Epithelial cell of esophagus (primary cell): ENCODE data around the gene MEF2A.
"Not testable (repeated sequence)": the region's sequence is repeated elsewhere in the genome, so short reads cannot be mapped to it uniquely, and the experiment has no call there.

ENCODE experiments used
- DNase-seq: peaks from one replicate; pipeline ENCODE4 v3.0.0; 2010; ENCODE audit warnings: low read depth
- H3K4me3 ChIP-seq: 2 replicates; pipeline ENCODE4 v1.5.1; 2011; ENCODE audit warnings: mild to moderate bottlenecking, low read length, control low read depth
- CTCF ChIP-seq: IDR thresholded peaks from 2 replicates; pipeline ENCODE4 v1.5.1; 2011; ENCODE audit warnings: low read depth, mild to moderate bottlenecking, low read length, control low read depth, inconsistent platforms; ENCODE audit not compliant: insufficient read depth; ENCODE audit errors: missing control alignments

MEF2A gene

GRCh38 chr15:99565299-99566156, at the start of gene MEF2A:
Gene MEF2A (plus strand): TSS chr15:99565984. CDS start chr15:99633120, 67,136 bp downstream.
- DNase-seq = peak; percentile 95
- no peak for TF ChIP-seq CTCF
- peak within 1 kb of the TSS; percentile 94 for H3K4me3 ChIP-seq

GRCh38 chr15:99518191-99518590, 47.6 kb upstream of the MEF2A start:
- TF ChIP-seq CTCF = no peak
- DNase-seq = no peak
- no peak overlapping the region for H3K4me3 ChIP-seq

GRCh38 chr15:99519366-99519765, 46.4 kb upstream of the MEF2A start:
- DNase-seq, H3K4me3 ChIP-seq: not testable (repeated sequence)

- DNase-seq = no peak
Observed at GRCh38 chr15:99522288-99522687, 43.5 kb upstream of the MEF2A start.

GRCh38 chr15:99526176-99526575, 39.6 kb upstream of the MEF2A start:
- no peak overlapping the region for H3K4me3 ChIP-seq
- no peak for DNase-seq
- no peak for TF ChIP-seq CTCF

More at GRCh38 chr15:99522288-99522687, 43.5 kb upstream of the MEF2A start:
- TF ChIP-seq CTCF = no peak
- H3K4me3 ChIP-seq = no peak overlapping the region

GRCh38 chr15:99526671-99527070, 39.1 kb upstream of the MEF2A start:
- H3K4me3 ChIP-seq = no peak overlapping the region
- no peak for TF ChIP-seq CTCF
- no peak for DNase-seq

GRCh38 chr15:99536422-99537040, 29.3 kb upstream of the MEF2A start:
- peak; percentile 45 for DNase-seq
- TF ChIP-seq CTCF = no peak

More at GRCh38 chr15:99536422-99537040, 29.3 kb upstream of the MEF2A start:
- no peak overlapping the region for H3K4me3 ChIP-seq
